HEK293 (cell line): ENCODE measurements around the gene HBA1.
A peak's percentile ranks its signal among the peaks of the same experiment; 100 is the strongest.
"Not testable (repeated sequence)": the region's sequence is repeated elsewhere in the genome, so short reads cannot be mapped to it uniquely, and the experiment has no call there.

Experiments used
- CTCF ChIA-PET: fragments of 350-600 bp; formaldehyde crosslinking; extraction: SDS; loops from one replicate; lab custom pipeline; 2021; ENCODE audit warnings: antibody characterized with exemption; lab: Yijun Ruan, JAX
- POLR2A ChIA-PET: fragments of 300-600 bp; formaldehyde crosslinking; extraction: SDS; loops from one replicate; lab custom pipeline; 2020; ENCODE audit warnings: antibody characterized with exemption, inconsistent platforms; lab: Yijun Ruan, JAX
- H3K27ac ChIP-seq: fragments of 200-500 bp; sonication (Bioruptor generic); 2 replicates; pipeline ENCODE4 v1.5.1; 2014; ENCODE audit warnings: low read depth, low read length, control low read depth, inconsistent platforms; ENCODE audit errors: extremely low read depth
- H3K36me3 ChIP-seq, 2 experiments: fragments of 200-500 bp in 1 of 2; sonication (Bioruptor generic) in 1 of 2; 1 replicate in 1 of 2; 2 replicates in 1 of 2; pipeline ENCODE4 v1.5.1; 2014 to 2017; ENCODE audit warnings: inconsistent platforms in 2 of 2, low read length in 2 of 2; ENCODE audit not compliant: control insufficient read depth in 2 of 2, insufficient read depth in 1 of 2
- H3K4me1 ChIP-seq: fragments of 200-500 bp; sonication (Bioruptor generic); 2 replicates; pipeline ENCODE4 v1.5.1; 2014; ENCODE audit warnings: mild to moderate bottlenecking, low read length, inconsistent platforms; ENCODE audit not compliant: control insufficient read depth, insufficient read depth
- H3K4me3 ChIP-seq: 2 replicates; pipeline ENCODE4 v1.5.1; 2011; ENCODE audit warnings: low read depth, mild to moderate bottlenecking, control low read depth, low read length, moderate library complexity
- H3K9me3 ChIP-seq: fragments of 200-500 bp; sonication (Bioruptor generic); 2 replicates; pipeline ENCODE4 v1.5.1; 2014; ENCODE audit warnings: low read depth, low read length, inconsistent platforms; ENCODE audit not compliant: control insufficient read depth, insufficient read depth
- GLIS1 ChIP-seq: fragments of 450-650 bp; formaldehyde crosslinking; IDR thresholded peaks from 2 replicates; pipeline ENCODE4 v1.5.1; 2016; ENCODE audit warnings: missing biosample characterization, missing genetic modification characterization
- KLF7 ChIP-seq: fragments of 450-650 bp; formaldehyde crosslinking; IDR thresholded peaks from 2 replicates; pipeline ENCODE4 v1.5.1; 2016; ENCODE audit warnings: missing biosample characterization, missing genetic modification characterization, borderline replicate concordance
- ZBTB20 ChIP-seq: fragments of 450-650 bp; formaldehyde crosslinking; IDR thresholded peaks from 2 replicates; pipeline ENCODE4 v1.5.1; 2016; ENCODE audit warnings: missing biosample characterization, missing genetic modification characterization
- ZFP37 ChIP-seq: fragments of 450-650 bp; formaldehyde crosslinking; IDR thresholded peaks from 2 replicates; pipeline ENCODE4 v1.5.1; 2016; ENCODE audit warnings: missing biosample characterization, missing genetic modification characterization
- ZNF10 ChIP-seq: fragments of 450-650 bp; formaldehyde crosslinking; IDR thresholded peaks from 2 replicates; pipeline ENCODE4 v1.5.1; 2017; ENCODE audit warnings: missing biosample characterization, missing genetic modification characterization
- ZNF140 ChIP-seq: fragments of 450-650 bp; formaldehyde crosslinking; IDR thresholded peaks from 2 replicates; pipeline ENCODE4 v1.5.1; 2016; ENCODE audit warnings: missing biosample characterization, missing genetic modification characterization
- ZNF169 ChIP-seq: fragments of 450-650 bp; formaldehyde crosslinking; IDR thresholded peaks from 2 replicates; pipeline ENCODE4 v1.5.1; 2016; ENCODE audit warnings: missing biosample characterization, missing genetic modification characterization
- ZNF280C ChIP-seq: fragments of 450-650 bp; formaldehyde crosslinking; IDR thresholded peaks from 2 replicates; pipeline ENCODE4 v1.5.1; 2016; ENCODE audit warnings: missing biosample characterization, missing genetic modification characterization
- ZNF398 ChIP-seq: fragments of 450-650 bp; formaldehyde crosslinking; IDR thresholded peaks from 2 replicates; pipeline ENCODE4 v1.5.1; 2017; ENCODE audit warnings: missing biosample characterization, missing genetic modification characterization
- ZNF510 ChIP-seq: fragments of 450-650 bp; formaldehyde crosslinking; IDR thresholded peaks from 2 replicates; pipeline ENCODE4 v1.5.1; 2018; ENCODE audit warnings: mild to moderate bottlenecking, missing genetic modification characterization, missing biosample characterization; ENCODE audit not compliant: insufficient replicate concordance
- ZNF791 ChIP-seq: fragments of 450-650 bp; formaldehyde crosslinking; IDR thresholded peaks from 2 replicates; pipeline ENCODE4 v1.5.1; 2016; ENCODE audit warnings: missing biosample characterization, missing genetic modification characterization
- TF ChIP-seq, protein P1 (sequence below): sonication (generic); formaldehyde crosslinking; IDR thresholded peaks from 2 replicates; pipeline ENCODE4 v1.8.1; 2022; ENCODE audit warnings: mild to moderate bottlenecking, moderate library complexity, missing genetic modification reagents

The HBA1 gene

DNA sequence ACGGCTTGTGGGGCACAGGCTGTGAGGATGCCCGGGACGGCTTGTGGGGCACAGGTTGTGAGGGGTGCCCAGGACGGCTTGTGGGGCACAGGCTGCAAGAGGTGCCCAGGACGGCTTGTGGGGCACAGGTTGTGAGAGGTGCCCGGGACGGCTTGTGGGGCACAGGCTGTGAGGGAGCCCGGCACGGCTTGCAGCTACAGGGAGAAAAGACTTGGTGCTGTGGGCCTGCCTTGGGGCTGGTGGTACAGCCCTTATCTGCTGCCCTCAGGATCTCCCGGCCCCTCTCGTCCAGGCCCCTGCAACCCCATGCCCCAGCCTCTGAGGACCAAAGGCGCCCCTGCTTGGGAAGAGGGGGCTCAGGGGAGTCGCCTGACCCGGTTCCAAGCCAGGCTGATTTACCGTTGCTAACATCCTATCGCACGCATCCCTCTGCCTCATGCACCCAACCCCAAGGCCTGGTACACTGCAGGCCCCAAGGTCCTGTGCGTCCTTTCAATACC lies 15.7 kb upstream of the HBA1 start:
- ChIA-PET POLR2A (interaction anchor here (1.4 kb wide), 1 partner anchor 10 kb away, joined by 6 read pairs; no protein-coding TSS in a partner anchor), CTCF (interaction anchor here (0.8 to 1.0 kb wide), 2 partner anchors 20 to 21 kb away, joined by 3 read pairs; partner anchors contain the start of gene HBQ1)
- Histone ChIP-seq H3K4me3 (no peak overlapping the region), H3K36me3 (no peaks in the 10 kb centered on the region), H3K9me3 (no peaks in the 10 kb centered on the region), H3K4me1 (no peaks in the 10 kb centered on the region), H3K27ac (no peak overlapping the region)
- TF ChIP-seq ZNF791 (no peak), ZNF169 (tag by site-specific recombination) (no peak), ZNF398 (tag by site-specific recombination) (no peak), KLF7 (no peak), ZNF10 (tag by site-specific recombination) (no peak), ZNF280C (no peak), ZNF510 (tag by site-specific recombination) (no peak), GLIS1 (tag by site-specific recombination) (no peak), ZFP37 (tag by site-specific recombination) (no peak)
- TF ChIP-seq, protein P1, sequence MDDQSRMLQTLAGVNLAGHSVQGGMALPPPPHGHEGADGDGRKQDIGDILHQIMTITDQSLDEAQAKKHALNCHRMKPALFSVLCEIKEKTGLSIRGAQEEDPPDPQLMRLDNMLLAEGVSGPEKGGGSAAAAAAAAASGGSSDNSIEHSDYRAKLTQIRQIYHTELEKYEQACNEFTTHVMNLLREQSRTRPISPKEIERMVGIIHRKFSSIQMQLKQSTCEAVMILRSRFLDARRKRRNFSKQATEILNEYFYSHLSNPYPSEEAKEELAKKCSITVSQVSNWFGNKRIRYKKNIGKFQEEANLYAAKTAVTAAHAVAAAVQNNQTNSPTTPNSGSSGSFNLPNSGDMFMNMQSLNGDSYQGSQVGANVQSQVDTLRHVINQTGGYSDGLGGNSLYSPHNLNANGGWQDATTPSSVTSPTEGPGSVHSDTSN: no peak

DNA sequence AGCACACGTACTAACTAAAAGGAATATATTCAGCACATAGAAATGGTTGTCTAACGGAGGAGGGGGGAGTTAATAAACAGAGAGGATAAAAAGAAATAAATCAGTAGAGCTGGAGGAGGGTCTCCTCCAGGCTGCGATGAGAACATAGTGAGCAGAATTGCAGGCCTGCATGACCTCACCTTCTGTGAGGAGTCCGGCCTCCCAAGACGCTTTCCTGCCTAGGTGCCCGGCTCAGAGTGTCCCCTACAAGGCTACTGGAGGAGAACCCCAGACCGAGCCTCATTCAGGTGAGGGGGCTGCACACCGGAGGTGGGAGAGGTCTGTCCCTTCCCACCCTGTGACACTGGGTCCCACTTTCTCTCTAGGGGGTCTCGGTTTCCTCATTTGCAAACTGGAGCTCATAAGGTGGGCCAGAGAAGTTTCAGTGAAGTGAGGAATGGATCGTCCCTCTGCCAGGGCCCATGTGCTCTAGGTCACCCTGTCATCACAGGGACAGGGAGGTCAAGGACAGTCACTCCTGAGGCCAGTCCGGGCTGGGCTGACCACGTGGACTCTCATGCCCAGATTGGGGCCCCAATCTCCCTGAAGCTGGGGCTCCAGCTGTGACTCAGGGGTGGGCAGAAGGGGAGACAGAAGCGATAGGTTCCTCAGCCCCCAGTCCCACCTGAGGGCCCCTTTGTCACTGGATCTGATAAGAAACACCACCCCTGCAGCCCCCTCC lies 14.0 kb upstream of the HBA1 start:
- TF ChIP-seq ZBTB20 (tag by site-specific recombination) (no peak), ZNF140 (tag by site-specific recombination) (peak; percentile 62; the same call in 1 of the 2 replicates)
- TF ChIP-seq, all 188 proteins: peak for 1
- H3K4me1 ChIP-seq: no peaks in the 10 kb centered on the region
- H3K27ac ChIP-seq: no peak overlapping the region
- CTCF ChIA-PET: no interaction called here
- no peaks in the 10 kb centered on the region for H3K9me3 ChIP-seq
- no peaks in the 10 kb centered on the region for H3K36me3 ChIP-seq
- H3K4me3 ChIP-seq: no peak overlapping the region
- POLR2A ChIA-PET: interaction anchor here (0.5 to 1.4 kb wide), 2 partner anchors 8 to 38 kb away, joined by 3 to 6 read pairs; no protein-coding TSS in a partner anchor

DNA sequence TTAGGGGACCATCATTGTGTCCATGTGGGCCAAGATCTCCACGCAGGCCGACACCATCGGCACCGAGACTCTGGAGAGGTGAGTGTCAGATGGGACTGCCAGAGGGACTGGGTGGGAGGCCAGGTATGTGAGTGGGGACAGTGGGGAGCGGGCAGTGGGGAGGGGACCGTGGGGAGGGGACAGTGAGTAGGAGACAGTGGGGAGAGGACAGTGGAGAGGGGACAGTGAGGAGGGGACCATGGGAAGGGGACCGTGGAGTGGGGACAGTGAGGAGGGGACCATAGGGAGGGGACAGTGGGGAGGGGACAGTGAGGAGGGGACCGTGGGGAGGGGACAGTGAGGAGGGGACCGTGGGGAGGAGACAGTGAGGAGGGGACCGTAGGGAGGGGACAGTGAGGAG lies 13.3 kb upstream of the HBA1 start:
- POLR2A ChIA-PET: interaction anchor here (0.5 kb wide), 1 partner anchor 38 kb away, joined by 3 read pairs; no protein-coding TSS in a partner anchor
- H3K27ac ChIP-seq, H3K9me3 ChIP-seq, H3K4me3 ChIP-seq, H3K36me3 ChIP-seq, CTCF ChIA-PET, H3K4me1 ChIP-seq: not testable (repeated sequence)

- H3K4me3 ChIP-seq, CTCF ChIA-PET, H3K9me3 ChIP-seq, POLR2A ChIA-PET, H3K4me1 ChIP-seq, H3K36me3 ChIP-seq, H3K27ac ChIP-seq: not testable (repeated sequence)
Measured at GRCh38 chr16:163696-164095, 12.8 kb upstream of the HBA1 start.

GRCh38 chr16:164134-164823 lies 12.2 kb upstream of the HBA1 start:
- H3K4me1 ChIP-seq, H3K9me3 ChIP-seq, H3K27ac ChIP-seq, H3K36me3 ChIP-seq, CTCF ChIA-PET, H3K4me3 ChIP-seq, POLR2A ChIA-PET: not testable (repeated sequence)
